ENCODE measurements around the gene ARHGEF1. TPM values are rescaled to one million over a fixed set of nuclear protein-coding genes. Genes with fewer than 3 reads are reported as not detected.
"Not testable (repeated sequence)": the region's sequence is repeated elsewhere in the genome, so short reads cannot be mapped to it uniquely, and the experiment has no call there.

The ARHGEF1 gene
- total RNA-seq, 1 experiment from 2014 or later, result 199 TPM

- no peak for DNase-seq (ENCODE audit: low spot score)
Measured at GRCh38 chr19:41863209-41863931, 19.6 kb upstream of the ARHGEF1 start.

DNA sequence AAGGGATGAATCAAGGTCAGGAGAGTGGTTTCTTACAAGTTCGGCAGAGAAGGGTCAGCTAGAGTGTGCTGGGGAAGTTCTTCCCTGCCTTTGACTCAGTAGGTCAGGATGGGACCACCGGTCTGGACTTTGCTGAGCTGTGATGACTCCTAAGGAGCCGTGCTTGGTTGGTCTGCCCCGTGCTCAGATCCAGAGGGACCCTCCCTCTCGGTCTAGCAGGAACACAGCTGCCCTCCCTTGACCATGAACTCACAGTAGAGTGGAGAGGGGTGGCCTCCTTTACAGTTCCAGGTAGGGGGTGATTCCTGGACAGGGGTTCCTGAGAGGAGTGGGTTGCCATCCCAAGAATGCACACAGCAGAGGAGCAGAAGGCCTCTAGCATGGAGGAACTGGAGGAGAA lies 18.6 kb upstream of the ARHGEF1 start:
- no peak for DNase-seq (ENCODE audit: low spot score)

DNA sequence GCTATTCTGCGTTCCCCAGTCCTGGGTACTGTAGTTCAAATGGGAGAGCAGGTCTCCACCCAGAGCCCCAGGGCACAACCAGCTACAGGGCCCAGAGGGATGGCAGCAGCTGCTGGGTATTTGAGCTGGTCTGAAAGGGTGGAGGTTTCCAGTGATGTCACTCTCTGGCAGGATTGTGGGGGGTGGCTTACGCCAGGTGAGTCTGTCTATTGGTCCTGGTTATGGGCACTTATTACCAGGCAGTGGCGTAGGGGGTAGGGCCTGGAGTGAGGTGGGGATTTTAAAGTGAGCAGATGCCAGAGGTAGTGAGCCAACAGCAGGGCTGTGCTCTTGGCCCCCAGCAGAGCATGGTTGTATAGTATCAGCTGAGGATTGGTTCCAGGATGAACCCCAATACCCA lies 16.7 kb upstream of the ARHGEF1 start:
- DNase-seq (ENCODE audit: low spot score), result no peak

GRCh38 chr19:41868120-41868988 lies 14.6 kb upstream of the ARHGEF1 start:
- no peak for DNase-seq (ENCODE audit: low spot score)

DNA sequence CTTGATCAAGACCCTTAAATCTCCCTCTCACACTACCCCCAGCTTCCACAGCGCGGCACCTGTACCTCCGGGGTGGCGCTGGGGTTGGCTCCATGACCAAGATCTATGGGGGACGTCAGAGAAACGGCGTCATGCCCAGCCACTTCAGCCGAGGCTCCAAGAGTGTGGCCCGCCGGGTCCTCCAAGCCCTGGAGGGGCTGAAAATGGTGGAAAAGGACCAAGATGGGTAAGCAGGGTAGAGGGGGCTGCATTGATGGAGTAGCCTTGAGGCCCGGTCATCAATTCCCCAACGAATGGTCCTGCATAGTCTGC lies 14.0 kb upstream of the ARHGEF1 start:
- no peak for DNase-seq (ENCODE audit: low spot score)

DNA sequence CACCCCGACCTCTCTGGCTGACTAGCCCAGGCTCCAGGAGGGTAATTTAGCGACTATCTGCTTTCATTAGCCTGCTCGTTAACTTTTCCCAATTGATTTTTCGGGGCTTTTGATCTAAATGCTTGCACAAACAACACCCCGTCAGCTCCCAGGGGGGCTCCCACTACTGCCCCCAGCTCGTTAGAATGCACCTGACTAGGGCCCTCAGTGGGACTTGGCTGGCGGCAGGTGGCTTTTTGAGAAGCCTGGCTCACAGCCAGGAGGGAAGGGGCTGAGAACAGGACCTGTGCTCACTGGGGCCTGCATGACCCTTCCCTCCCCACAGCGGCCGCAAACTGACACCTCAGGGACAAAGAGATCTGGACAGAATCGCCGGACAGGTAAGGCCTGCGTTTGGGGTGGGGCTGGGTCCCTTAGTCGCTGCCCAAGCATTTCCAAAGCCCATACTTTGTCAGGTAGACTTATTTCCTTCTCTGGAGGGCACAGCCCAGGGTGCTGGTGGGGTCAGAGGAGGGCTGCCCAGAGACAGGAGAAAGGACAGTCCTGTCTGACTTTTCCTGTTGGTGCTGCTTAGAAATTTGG lies 13.5 kb upstream of the ARHGEF1 start:
- DNase-seq (ENCODE audit: low spot score), result no peak

DNA sequence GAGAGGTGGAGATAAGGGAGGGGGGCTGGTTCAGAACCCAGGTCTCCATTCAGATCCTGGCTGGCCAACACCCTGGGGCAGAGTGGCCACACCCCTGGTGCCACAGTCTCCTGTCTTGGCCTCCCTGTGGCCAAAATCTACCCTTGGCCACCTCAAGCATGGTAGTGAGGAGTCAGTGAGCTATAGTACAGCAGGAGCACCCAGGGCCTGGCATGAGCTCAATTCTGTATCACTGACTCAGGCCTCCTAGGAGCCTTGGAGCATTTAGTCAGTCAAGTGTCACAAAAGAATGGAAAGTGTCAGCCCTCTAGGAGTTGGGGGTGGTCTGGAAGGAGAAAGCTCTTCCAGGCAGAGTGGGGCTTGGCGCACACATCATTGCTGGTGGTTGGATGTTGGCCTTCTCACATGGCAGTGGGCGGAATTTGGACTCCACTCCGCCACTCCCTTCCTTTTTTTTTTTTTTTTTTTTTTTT lies 12.5 kb upstream of the ARHGEF1 start:
- no peak for DNase-seq (ENCODE audit: low spot score)

GRCh38 chr19:41871573-41872383 lies 11.2 kb upstream of the ARHGEF1 start:
- peak; percentile 35 for DNase-seq (ENCODE audit: low spot score)

DNA sequence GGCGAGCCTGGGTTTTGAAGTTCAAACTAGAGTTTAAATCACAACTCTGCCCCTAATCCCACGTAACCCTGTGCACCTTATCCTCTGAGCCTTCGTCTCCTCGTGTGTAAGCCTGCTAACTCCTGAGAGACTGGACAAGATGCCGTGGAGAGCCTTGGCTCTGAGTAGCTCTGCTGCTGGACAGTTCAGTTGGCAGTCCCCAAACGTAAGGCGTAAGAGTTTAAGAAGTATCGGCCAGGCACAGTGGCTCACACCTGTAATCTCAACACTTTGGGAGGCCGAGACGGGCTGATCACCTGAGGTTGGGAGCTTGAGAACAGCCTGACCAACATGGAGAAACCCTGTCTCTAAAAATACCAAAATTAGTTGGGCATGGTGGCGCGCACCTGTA lies 10.6 kb upstream of the ARHGEF1 start:
- peak; percentile 45 for DNase-seq (ENCODE audit: low spot score)

- peak; percentile 99 for DNase-seq (ENCODE audit: low spot score)
Measured at GRCh38 chr19:41872775-41873647, 10.0 kb upstream of the ARHGEF1 start.

GRCh38 chr19:41875973-41876372 lies 7.0 kb upstream of the ARHGEF1 start:
- not testable (repeated sequence) for DNase-seq (ENCODE audit: low spot score)

DNA sequence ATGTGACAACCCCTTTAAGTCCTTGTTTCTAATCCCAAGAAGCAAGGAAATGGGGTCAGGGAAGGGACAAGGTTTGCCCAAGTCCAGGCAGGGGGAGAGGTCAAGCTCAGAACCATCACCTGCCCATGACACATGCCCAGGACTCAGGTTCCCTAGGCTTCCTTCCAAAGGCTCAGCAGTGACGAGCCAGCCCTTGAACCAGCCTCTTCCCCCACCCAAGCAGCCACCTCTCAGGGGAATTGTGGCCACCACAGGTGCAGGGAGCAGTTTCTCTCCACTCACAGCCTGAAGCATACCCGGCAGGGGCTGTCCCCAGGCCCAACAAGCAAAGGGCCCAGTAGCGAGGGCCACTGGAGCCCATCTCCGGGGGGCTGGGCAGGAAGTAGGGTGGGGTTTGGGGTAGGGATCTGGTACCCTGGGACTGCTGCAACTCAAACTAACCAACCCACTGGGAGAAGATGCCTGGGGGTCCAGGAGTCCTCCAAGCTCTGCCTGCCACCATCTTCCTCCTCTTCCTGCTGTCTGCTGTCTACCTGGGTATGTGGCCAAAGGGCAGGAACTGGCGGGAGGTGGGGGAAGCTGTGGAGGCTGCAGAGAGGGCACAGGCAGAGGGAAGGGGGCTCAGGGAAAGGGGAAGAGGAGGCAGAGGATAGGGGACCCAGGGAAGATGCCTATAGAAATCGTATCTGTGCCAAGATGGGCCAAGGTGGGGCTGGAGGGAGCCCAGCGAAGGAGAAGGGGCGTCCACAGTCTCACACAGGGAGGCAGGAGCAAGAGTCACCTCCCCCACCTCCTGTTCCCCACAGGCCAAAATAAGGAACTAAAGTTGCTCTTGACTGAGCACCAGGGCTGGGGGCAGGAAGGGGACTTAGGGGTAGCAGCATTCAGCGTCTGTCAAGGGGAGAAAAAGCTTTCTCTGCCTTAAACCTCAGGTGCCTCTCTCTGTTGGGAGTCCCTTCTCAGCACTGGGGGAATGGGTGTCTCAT lies 5.8 kb upstream of the ARHGEF1 start, which contains the start of gene CD79A:
TSS of gene CD79A (plus strand) at position 433 of the 986 bp plus-strand sequence. CDS start at position 459, 26 bp downstream.
- DNase-seq (ENCODE audit: low spot score), result peak; percentile 1

DNA sequence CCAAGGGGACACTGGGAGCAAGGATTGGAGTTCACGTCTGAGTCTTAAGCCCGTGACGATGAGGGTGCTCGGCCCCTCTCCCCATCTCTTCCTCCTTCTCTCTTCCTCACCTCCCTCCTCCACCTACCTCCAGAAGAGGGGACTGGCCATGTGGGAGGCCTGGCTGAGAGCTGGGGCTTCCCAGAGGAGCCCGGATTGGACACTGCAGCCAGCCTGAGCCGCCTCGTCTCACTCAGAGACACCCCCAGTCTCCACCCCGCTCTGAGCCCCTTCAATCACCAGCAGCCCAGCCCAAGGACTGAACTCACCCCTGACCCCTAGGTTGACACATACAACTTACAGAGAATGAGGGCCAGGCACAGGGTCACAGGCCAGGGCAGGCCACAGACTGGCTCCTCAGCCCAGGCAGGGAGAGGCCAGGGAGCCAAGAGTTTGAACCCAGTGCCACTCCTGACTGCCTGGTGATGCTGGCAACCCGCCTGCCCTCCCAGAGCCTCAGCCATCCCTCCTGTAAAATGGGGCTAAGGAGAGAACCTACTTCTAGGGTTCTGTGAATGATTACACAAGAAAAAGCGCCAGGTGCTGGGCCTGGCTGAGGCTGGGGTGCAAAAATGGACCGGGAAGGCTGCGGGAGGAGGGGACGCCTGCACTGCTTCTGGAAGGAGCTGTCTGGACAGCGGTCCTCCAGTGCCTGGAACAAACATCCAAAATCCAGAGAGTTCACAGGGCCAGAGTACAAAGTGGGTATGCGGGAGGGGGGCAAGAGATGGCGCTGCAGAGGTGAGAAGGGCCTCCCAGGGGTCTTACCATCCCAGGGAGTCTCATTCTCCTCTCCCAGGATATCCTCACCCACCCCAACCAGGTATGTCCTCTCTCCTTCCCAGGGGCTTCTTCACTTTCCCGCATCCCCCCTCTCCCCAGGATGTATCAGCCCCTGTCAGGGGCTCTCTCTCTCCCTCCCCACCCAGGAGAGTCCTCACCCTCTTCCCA lies 4.8 kb upstream of the ARHGEF1 start:
- peak; percentile 1 for DNase-seq (ENCODE audit: low spot score)

DNA sequence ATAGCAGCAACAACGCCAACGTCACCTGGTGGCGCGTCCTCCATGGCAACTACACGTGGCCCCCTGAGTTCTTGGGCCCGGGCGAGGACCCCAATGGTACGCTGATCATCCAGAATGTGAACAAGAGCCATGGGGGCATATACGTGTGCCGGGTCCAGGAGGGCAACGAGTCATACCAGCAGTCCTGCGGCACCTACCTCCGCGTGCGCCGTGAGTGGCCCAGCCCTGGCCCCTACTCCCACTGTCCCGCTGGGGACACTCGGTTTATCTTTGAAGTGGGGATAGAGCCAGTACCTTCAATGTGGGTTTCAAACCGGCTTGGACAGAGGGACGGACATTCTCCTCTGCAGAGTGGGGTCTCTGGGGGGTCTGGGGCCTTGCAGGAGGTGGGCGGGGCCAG lies 3.9 kb upstream of the ARHGEF1 start:
- DNase-seq (ENCODE audit: low spot score), result no peak

GRCh38 chr19:41879670-41880328 lies 3.2 kb upstream of the ARHGEF1 start:
- peak; percentile 1 for DNase-seq (ENCODE audit: low spot score)

GRCh38 chr19:41880329-41880708 lies 2.7 kb upstream of the ARHGEF1 start:
- no peak for DNase-seq (ENCODE audit: low spot score)

DNA sequence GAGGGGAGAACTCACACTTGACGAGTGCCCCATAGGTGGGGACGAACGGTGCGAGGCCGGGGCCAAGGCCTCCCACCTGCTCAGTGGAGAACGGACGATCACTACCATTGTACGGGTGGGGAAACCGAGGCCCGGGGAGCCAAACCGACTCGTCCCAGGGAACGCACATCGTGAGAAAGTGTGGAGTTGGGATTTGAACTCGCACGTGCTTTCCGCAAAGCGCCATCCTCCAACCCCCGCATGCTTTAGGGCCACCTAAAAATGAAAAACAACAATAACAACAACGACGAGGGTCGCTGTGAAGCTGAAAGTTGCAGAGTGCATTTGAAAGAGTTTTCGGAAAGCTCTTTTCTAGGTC lies 458 bp downstream of the ARHGEF1 start:
- DNase-seq (ENCODE audit: low spot score), result no peak

Measured in HT-29 (cell line).